Cardiac fibroblast (primary cell): ENCODE results near the gene LRRC31.

Source experiments
- DNase-seq, 2 donors: peaks; one replicate each; pipeline versions ENCODE4 v3.0.0 to v3.0.0-alpha.2; 2010; ENCODE audit warnings: low read depth in 2 of 2
- H3K4me3 ChIP-seq, 2 donors: replicated peaks in 1 of 2; 1 replicate in 1 of 2; 2 replicates in 1 of 2; pipeline ENCODE4 v1.5.1; 2011; ENCODE audit warnings: low read depth in 2 of 2, low read length in 2 of 2, mild to moderate bottlenecking in 2 of 2, moderate library complexity in 1 of 2
- TF ChIP-seq, protein P1 (sequence below): IDR thresholded peaks from one replicate; pipeline ENCODE4 v1.5.1; 2011; ENCODE audit warnings: low read depth, mild to moderate bottlenecking, low read length, inconsistent platforms

Gene LRRC31

DNA sequence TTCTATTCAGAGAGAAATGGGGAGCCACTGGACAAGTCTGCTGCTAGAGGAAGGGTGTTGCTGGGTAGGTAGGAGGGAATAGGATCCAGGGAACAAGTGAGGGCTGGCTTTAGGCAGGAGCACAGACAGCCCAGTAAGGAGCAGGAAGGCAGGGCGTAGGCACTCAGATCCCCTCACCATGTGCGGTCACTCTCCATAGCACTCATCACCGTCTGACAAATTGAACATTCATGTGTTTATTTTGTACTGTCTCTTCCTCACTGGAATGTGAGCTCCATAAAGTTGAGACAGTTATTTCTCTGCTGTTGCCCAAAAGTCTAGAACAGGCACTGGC is 32.8 kb downstream of the LRRC31 start:
- peak in 1 of 2 donors; percentile 20 for DNase-seq
- TF ChIP-seq, protein P1, sequence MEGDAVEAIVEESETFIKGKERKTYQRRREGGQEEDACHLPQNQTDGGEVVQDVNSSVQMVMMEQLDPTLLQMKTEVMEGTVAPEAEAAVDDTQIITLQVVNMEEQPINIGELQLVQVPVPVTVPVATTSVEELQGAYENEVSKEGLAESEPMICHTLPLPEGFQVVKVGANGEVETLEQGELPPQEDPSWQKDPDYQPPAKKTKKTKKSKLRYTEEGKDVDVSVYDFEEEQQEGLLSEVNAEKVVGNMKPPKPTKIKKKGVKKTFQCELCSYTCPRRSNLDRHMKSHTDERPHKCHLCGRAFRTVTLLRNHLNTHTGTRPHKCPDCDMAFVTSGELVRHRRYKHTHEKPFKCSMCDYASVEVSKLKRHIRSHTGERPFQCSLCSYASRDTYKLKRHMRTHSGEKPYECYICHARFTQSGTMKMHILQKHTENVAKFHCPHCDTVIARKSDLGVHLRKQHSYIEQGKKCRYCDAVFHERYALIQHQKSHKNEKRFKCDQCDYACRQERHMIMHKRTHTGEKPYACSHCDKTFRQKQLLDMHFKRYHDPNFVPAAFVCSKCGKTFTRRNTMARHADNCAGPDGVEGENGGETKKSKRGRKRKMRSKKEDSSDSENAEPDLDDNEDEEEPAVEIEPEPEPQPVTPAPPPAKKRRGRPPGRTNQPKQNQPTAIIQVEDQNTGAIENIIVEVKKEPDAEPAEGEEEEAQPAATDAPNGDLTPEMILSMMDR, result no peak
- H3K4me3 ChIP-seq, result no peak overlapping the region

DNA sequence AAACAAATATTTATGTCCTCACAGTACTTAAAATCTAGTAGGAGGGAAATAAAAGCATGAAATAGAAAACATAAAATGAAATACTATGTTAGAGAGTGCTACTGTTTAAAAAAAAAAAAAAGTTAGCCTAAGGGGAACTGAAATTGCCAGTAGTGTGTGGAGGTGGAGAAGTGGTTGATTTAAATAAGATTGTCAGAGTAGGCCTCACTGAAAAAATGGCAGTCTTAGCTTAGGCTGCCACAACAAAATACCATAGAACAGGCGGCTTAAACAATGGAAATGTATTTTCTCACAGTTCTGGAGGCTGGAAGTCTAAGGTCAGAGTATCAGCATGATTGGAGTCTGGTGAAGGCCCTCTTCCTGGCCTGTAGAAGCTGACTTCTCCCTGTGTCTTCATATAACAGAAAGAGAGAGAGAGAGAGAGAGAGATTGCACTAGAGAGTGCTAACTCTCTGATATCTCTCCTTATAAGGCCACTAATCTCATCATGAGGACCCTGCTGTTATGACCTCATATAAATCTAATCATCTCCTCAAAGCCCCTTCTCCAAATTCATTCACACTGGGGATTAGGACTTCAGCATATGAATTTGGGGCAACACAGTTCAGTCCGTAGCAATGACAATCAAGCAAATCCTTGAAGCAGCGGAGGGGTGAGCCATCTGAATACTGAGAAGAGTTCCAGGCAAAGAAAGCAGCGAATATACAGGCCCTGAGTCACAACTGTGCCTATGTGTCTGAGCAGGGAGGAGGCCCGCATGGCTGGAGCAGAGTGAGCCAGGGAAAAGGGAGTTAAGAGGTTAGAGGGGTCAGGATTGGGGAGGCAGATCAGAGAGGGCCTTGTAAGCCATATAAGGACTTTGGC is 33.4 kb downstream of the LRRC31 start:
- DNase-seq, result peak; percentile 26 to 58
- TF ChIP-seq, protein P1, result no peak
- no peak overlapping the region for H3K4me3 ChIP-seq

DNA sequence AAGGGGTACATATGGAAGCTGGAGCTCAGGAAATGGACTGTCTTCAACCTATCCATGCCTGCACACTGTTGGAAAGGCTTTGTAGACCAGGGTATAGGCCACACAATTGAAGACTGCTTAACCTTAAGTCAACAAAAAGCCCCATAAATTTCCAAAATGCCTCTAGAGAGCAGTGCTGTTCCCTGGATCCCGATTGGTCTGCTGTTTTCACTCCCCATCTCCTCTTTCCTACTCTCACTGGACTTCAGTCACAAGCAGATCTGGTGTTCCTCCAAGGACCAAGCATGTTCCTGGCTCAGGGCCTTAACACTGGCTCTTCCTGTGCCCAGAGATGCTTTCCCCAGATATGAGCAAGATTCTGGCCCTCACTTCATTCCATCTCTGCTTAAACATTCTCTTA is 34.2 kb downstream of the LRRC31 start:
- DNase-seq, result no peak
- TF ChIP-seq, protein P1, result no peak
- H3K4me3 ChIP-seq, result no peak overlapping the region

DNA sequence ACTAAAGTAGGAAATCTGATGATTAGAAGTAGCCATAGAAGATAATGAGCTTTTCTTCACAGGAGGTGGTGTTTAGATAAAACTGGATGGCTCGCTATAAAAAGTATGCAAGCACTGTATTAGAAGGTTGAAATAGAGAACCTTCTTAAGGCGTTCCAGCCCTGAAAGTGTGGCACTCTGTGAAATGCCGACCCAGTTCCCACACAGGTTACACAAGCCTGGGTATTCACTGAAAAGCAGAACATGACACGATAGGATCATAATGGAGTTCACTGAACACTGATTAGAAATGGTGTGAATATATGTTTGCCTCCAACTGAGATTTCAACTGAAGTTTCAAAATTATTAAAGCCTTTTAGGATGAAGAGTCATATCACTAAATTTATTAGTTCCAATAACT is 42.0 kb downstream of the LRRC31 start:
- no peak for DNase-seq
- no peak overlapping the region for H3K4me3 ChIP-seq
- TF ChIP-seq, protein P1, result no peak

DNA sequence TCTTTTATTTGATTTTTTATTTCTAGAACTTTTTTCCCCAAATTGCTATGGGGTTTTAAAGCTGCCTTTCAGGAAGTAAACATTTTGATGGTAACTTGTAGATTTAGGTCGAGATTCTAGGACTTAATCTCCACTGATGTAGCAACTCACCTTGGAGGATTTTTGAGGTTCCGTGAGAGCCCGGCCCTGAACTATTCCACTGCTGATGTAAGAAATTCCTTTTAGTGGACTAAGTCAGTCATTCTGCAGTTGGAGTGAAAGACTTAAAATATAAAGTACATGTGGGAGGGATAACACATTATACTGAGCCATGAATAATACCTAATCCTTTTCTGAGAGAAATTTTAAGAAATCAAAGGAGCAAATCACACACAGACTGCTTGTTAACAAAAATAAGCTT is 44.4 kb downstream of the LRRC31 start:
- H3K4me3 ChIP-seq, result no peak overlapping the region
- TF ChIP-seq, protein P1, result no peak

DNA sequence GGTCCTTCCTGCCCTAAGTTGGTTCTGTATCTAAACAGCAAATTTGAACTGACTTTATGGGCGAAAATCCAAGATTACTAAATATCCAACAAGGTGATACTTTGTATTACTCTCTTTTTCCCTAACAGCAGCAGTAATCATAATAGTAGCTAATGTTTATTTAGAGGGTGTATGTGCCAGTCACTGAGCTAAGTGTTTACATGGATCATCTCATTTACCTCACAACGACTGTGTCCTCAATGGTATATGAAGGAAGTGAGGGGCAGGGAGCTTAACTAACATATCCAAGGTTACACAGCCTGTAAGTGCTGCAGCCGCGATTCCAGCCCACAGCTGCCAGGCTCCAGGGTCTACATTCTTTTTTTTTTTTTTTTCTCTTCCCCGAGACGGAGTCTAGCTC is 46.8 kb downstream of the LRRC31 start:
- TF ChIP-seq, protein P1, result no peak
- DNase-seq, result no peak
- H3K4me3 ChIP-seq, result no peak overlapping the region

More for the DNA sequence above, 44.4 kb downstream of the LRRC31 start:
- no peak for DNase-seq

DNA sequence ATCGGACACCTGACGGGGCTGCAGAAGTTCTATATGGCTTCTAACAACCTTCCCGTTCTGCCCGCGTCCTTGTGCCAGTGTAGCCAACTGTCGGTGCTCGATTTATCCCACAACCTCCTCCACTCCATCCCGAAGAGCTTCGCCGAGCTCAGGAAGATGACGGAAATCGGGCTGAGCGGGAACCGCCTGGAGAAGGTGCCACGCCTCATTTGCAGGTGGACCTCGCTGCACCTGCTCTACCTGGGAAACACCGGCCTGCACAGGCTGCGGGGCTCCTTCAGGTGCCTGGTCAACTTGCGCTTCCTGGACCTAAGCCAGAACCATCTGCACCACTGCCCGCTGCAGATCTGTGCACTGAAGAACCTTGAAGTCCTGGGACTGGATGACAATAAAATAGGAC is 47.2 kb downstream of the LRRC31 start:
- DNase-seq, result no peak
- TF ChIP-seq, protein P1, result no peak
- H3K4me3 ChIP-seq, result no peak overlapping the region
